Mesenchymal stem cell (in vitro differentiated cells and primary cell): ENCODE measurements around the gene AHCYL2.
A peak's percentile ranks its signal among the peaks of the same experiment; 100 is the strongest.

Source experiments
- DNase-seq: peaks from one replicate; pipeline ENCODE4 v3.0.0-alpha.2; 2013
- H2AFZ ChIP-seq: one replicate; pipeline ENCODE4 v1.6.1; 2013; ENCODE audit warnings: low read depth, mild to moderate bottlenecking, control low read depth, inconsistent platforms, low read length, moderate library complexity
- H2AK5ac ChIP-seq: 2 replicates; pipeline ENCODE4 v1.6.1; 2013; ENCODE audit warnings: low read length, moderate library complexity, mild to moderate bottlenecking, inconsistent platforms; ENCODE audit not compliant: severe bottlenecking
- H2BK120ac ChIP-seq: one replicate; pipeline ENCODE4 v1.6.1; 2013; ENCODE audit warnings: low read depth, mild to moderate bottlenecking, inconsistent platforms, low read length, moderate library complexity
- H2BK12ac ChIP-seq, 2 experiments: one replicate each; pipeline ENCODE4 v1.6.1; 2013; ENCODE audit warnings: inconsistent platforms in 2 of 2, low read length in 2 of 2, mild to moderate bottlenecking in 2 of 2, moderate library complexity in 2 of 2, control low read depth in 1 of 2
- H2BK15ac ChIP-seq: one replicate; pipeline ENCODE4 v1.6.1; 2013; ENCODE audit warnings: mild to moderate bottlenecking, low read depth, inconsistent platforms; ENCODE audit not compliant: poor library complexity, severe bottlenecking
- H2BK5ac ChIP-seq: 2 replicates; pipeline ENCODE4 v1.6.1; 2013; ENCODE audit warnings: low read depth, mild to moderate bottlenecking, low read length, control low read depth, inconsistent platforms; ENCODE audit not compliant: poor library complexity, severe bottlenecking
- H3K14ac ChIP-seq, 2 experiments: one replicate each; pipeline ENCODE4 v1.6.1; 2013; ENCODE audit warnings: inconsistent platforms in 2 of 2, low read length in 2 of 2, control low read depth in 1 of 2, mild to moderate bottlenecking in 1 of 2, moderate library complexity in 1 of 2
- H3K18ac ChIP-seq, 2 experiments: one replicate each; pipeline ENCODE4 v1.6.1; 2013; ENCODE audit warnings: inconsistent platforms in 2 of 2, low read length in 2 of 2, control low read depth in 1 of 2, low read depth in 1 of 2, mild to moderate bottlenecking in 1 of 2
- H3K23ac ChIP-seq, 2 experiments: one replicate each; pipeline ENCODE4 v1.6.1; 2013; ENCODE audit warnings: inconsistent platforms in 2 of 2, low read length in 2 of 2, mild to moderate bottlenecking in 2 of 2, moderate library complexity in 2 of 2, control low read depth in 1 of 2
- H3K27ac ChIP-seq: 2 replicates; pipeline ENCODE4 v1.5.1; 2013; ENCODE audit warnings: mild to moderate bottlenecking, moderate library complexity, low read length, control low read depth, inconsistent platforms; ENCODE audit not compliant: poor library complexity, severe bottlenecking
- H3K27me3 ChIP-seq, 2 experiments: 2 replicates each; pipeline versions ENCODE4 v1.6.1 to v1.7.0; 2013; ENCODE audit warnings: low read length in 2 of 2, mild to moderate bottlenecking in 2 of 2, moderate library complexity in 2 of 2, control low read depth in 1 of 2, inconsistent platforms in 1 of 2; ENCODE audit not compliant: control insufficient read depth in 1 of 2, insufficient read depth in 1 of 2
- H3K36me3 ChIP-seq, 2 experiments: 2 replicates each; pipeline versions ENCODE4 v1.6.1 to v1.7.0; 2013; ENCODE audit warnings: low read length in 2 of 2, control low read depth in 1 of 2, inconsistent platforms in 1 of 2, low read depth in 1 of 2, mild to moderate bottlenecking in 1 of 2; ENCODE audit not compliant: insufficient read depth in 2 of 2, control insufficient read depth in 1 of 2
- H3K4ac ChIP-seq, 2 experiments: one replicate each; pipeline ENCODE4 v1.6.1; 2013; ENCODE audit warnings: inconsistent platforms in 2 of 2, low read length in 2 of 2, mild to moderate bottlenecking in 2 of 2, moderate library complexity in 2 of 2, control low read depth in 1 of 2, low read depth in 1 of 2
- H3K4me1 ChIP-seq: 2 replicates; pipeline ENCODE4 v1.6.1; 2013; ENCODE audit warnings: low read depth, low read length, control low read depth; ENCODE audit not compliant: control insufficient read depth, insufficient read depth
- H3K4me2 ChIP-seq: 2 replicates; pipeline ENCODE4 v1.6.1; 2013; ENCODE audit warnings: low read length, mild to moderate bottlenecking, inconsistent platforms; ENCODE audit not compliant: poor library complexity, severe bottlenecking
- H3K4me3 ChIP-seq, 2 experiments: 2 replicates each; pipeline versions ENCODE4 v1.5.1 to v1.7.0; 2013; ENCODE audit warnings: low read length in 2 of 2, mild to moderate bottlenecking in 2 of 2, control low read depth in 1 of 2, low read depth in 1 of 2; ENCODE audit not compliant: insufficient read depth in 1 of 2
- H3K79me1 ChIP-seq: replicated peaks from 2 replicates; pipeline ENCODE4 v1.6.1; 2013; ENCODE audit warnings: mild to moderate bottlenecking, control low read depth, low read length, inconsistent platforms; ENCODE audit not compliant: poor library complexity, severe bottlenecking
- H3K9ac ChIP-seq: 2 replicates; pipeline ENCODE4 v1.7.0; 2013; ENCODE audit warnings: mild to moderate bottlenecking, low read length, moderate library complexity
- H3K9me3 ChIP-seq: 2 replicates; pipeline ENCODE4 v1.7.0; 2013; ENCODE audit warnings: mild to moderate bottlenecking, low read length; ENCODE audit not compliant: control insufficient read depth
- H4K8ac ChIP-seq: one replicate; pipeline ENCODE4 v1.6.1; 2013; ENCODE audit warnings: inconsistent platforms, mild to moderate bottlenecking, low read length, moderate library complexity
- H4K91ac ChIP-seq: one replicate; pipeline ENCODE4 v1.6.1; 2013; ENCODE audit warnings: mild to moderate bottlenecking, low read length, inconsistent platforms
- WGBS: methylation state at CpG from one replicate; pipeline ENCODE4 v1.1.7; 2013; ENCODE audit warnings: mixed read lengths; 5-methylcytosine and 5-hydroxymethylcytosine counted together

Gene AHCYL2

DNA sequence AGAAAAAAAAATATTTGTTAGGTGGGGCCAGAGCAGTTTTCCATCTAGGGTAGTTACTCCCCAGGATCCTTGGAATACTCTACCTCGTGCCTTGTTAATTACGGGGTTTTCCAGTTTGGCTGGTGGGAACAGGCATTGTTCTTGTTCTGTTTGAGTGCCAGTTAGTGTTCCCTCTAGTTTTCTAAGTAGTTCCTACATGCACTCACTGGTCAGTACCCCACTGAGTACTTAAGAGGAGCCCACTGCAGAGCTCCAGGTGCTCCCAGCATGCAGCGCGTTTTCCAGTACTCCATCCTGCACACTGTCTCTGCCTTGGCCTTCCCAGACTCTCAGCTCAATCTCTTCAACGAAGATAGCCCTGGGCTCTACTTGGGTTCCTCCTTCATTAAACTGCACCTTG is 58.0 kb downstream of the AHCYL2 start:
- DNase-seq = no peak
- H3K4me1 ChIP-seq = peaks cover 2% of the 10 kb centered on the region

DNA sequence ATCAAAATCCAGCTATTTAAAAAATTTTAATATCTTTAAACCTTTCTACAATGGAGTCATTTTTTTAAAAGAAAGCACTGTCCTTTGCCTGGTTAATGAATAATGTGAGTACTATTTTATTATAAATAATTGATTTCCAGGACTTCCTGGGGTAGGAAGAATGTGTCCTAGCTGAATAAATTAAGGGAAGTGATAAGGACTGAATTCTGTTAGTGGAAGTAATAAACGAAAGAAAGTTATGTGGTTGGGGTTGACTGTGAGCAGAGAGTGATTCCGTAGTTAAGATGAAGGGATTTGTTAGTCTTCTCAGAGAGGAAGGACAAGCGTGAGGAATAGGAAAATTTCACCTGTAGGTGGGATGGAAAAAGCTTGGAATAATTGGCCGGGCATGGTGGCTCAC is 59.1 kb downstream of the AHCYL2 start:
- Histone ChIP-seq H2BK5ac (no peak overlapping the region), H3K27me3 (no peaks in the 10 kb centered on the region), H3K4ac (no peak overlapping the region), H3K9me3 (no peaks in the 10 kb centered on the region), H3K4me3 (no peak overlapping the region), H3K36me3 (no peaks in the 10 kb centered on the region), H2AFZ (no peak overlapping the region), H3K9ac (no peak overlapping the region), H4K91ac (no peak overlapping the region), H3K4me2 (no peak overlapping the region), H3K14ac (no peak overlapping the region), H3K23ac (no peak overlapping the region), H3K27ac (no peak overlapping the region), H2BK120ac (no peak overlapping the region), H3K4me1 (peaks cover 2% of the 10 kb centered on the region), H3K18ac (no peak overlapping the region), H4K8ac (no peak overlapping the region), H3K79me1 (peaks cover 5% of the 10 kb centered on the region), H2AK5ac (no peak overlapping the region), H2BK12ac (no peak overlapping the region), H2BK15ac (no peak overlapping the region)
- no peak for DNase-seq
- 84% methylated on average over 4 of the region's 4 CpGs for WGBS

More for the DNA sequence above, 58.0 kb downstream of the AHCYL2 start:
- no peaks in the 10 kb centered on the region for H3K27me3 ChIP-seq
- no peak overlapping the region for H2AK5ac ChIP-seq
- H2AFZ ChIP-seq = no peak overlapping the region
- H2BK15ac ChIP-seq = no peak overlapping the region
- no peak overlapping the region for H3K9ac ChIP-seq
- H3K18ac ChIP-seq = no peak overlapping the region
- H4K91ac ChIP-seq = peak overlapping the region; percentile 27
- no peak overlapping the region for H4K8ac ChIP-seq
- H3K4me2 ChIP-seq = no peak overlapping the region
- no peak overlapping the region for H3K4ac ChIP-seq
- peak overlapping the region in 1 of 2 experiments; percentile 72 for H3K23ac ChIP-seq
- peak overlapping the region; percentile 8 for H2BK120ac ChIP-seq
- H3K4me3 ChIP-seq = no peak overlapping the region
- WGBS = 92% methylated on average over 5 of the region's 5 CpGs
- no peak overlapping the region for H2BK12ac ChIP-seq
- H3K14ac ChIP-seq = peak overlapping the region in 1 of 2 experiments; percentile 15
- H3K27ac ChIP-seq = no peak overlapping the region
- H2BK5ac ChIP-seq = no peak overlapping the region
- H3K36me3 ChIP-seq = no peaks in the 10 kb centered on the region
- no peaks in the 10 kb centered on the region for H3K9me3 ChIP-seq
- H3K79me1 ChIP-seq = peaks cover 5% of the 10 kb centered on the region

DNA sequence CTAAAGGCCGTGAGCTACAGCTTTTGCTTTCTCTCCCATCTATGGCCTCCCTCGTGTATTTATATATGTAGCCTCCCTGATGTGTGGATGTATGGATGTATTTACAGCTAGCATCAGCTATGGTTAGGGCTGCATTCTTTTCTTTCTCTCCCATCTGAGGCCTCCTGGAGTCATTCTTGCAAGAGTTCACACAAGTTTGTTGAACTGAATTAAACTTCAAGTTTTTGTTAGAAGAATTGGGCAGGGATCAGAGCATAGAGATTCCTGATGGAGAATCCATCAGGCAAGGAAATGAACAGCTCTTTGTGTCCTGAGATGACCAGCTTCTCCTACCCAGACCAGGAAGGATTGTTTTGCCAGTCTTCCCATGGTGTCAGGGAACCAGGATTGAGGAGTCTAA is 60.3 kb downstream of the AHCYL2 start:
- no peak overlapping the region for H3K4me3 ChIP-seq
- peaks cover 2% of the 10 kb centered on the region for H3K4me1 ChIP-seq
- WGBS = 92% methylated on average over 2 of the region's 2 CpGs
- H3K14ac ChIP-seq = no peak overlapping the region
- no peak overlapping the region for H2AFZ ChIP-seq
- H3K4me2 ChIP-seq = no peak overlapping the region
- H2BK15ac ChIP-seq = no peak overlapping the region
- no peaks in the 10 kb centered on the region for H3K9me3 ChIP-seq
- H3K27ac ChIP-seq = no peak overlapping the region
- no peak overlapping the region for H2AK5ac ChIP-seq
- no peak overlapping the region for H4K91ac ChIP-seq
- peaks cover 3% of the 10 kb centered on the region for H3K79me1 ChIP-seq
- H3K27me3 ChIP-seq = no peaks in the 10 kb centered on the region
- H3K9ac ChIP-seq = no peak overlapping the region
- H3K23ac ChIP-seq = no peak overlapping the region
- no peak overlapping the region for H3K18ac ChIP-seq
- no peaks in the 10 kb centered on the region for H3K36me3 ChIP-seq
- no peak overlapping the region for H4K8ac ChIP-seq
- H2BK12ac ChIP-seq = no peak overlapping the region
- H2BK120ac ChIP-seq = no peak overlapping the region
- H2BK5ac ChIP-seq = no peak overlapping the region
- H3K4ac ChIP-seq = no peak overlapping the region
- DNase-seq = no peak

DNA sequence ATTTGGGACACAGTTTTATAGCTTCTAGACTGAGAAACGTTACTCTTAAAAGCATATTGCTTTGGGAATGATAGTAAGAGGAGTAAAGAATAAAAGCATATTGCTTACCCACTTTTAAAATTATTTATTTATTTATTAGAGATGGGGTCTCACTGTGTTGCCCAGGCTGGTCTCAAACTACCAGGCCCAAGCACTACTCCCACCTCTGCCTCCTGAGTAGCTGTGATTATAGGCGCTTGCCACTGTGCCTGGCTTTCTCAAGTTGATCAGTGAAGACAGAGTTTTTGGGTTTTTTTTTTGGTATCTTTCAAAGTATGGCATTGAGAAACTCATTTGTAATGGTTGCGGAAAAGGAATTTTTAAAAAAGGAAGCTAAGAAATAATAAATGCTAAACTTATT is 68.0 kb downstream of the AHCYL2 start:
- no peak overlapping the region for H4K91ac ChIP-seq
- peaks cover 1% of the 10 kb centered on the region for H3K79me1 ChIP-seq
- H2BK12ac ChIP-seq = no peak overlapping the region
- DNase-seq = no peak
- no peak overlapping the region for H2BK5ac ChIP-seq
- no peaks in the 10 kb centered on the region for H3K4me1 ChIP-seq
- H4K8ac ChIP-seq = no peak overlapping the region
- no peak overlapping the region for H2BK15ac ChIP-seq
- H3K4me3 ChIP-seq = no peak overlapping the region
- no peak overlapping the region for H3K27ac ChIP-seq
- H3K9me3 ChIP-seq = no peaks in the 10 kb centered on the region
- H3K36me3 ChIP-seq = no peaks in the 10 kb centered on the region
- no peak overlapping the region for H3K4me2 ChIP-seq
- no peak overlapping the region for H2AFZ ChIP-seq
- H3K4ac ChIP-seq = no peak overlapping the region
- H3K18ac ChIP-seq = no peak overlapping the region
- no peak overlapping the region for H2AK5ac ChIP-seq
- H2BK120ac ChIP-seq = no peak overlapping the region
- H3K23ac ChIP-seq = no peak overlapping the region
- H3K27me3 ChIP-seq = no peaks in the 10 kb centered on the region
- 92% methylated on average over 2 of the region's 3 CpGs for WGBS
- H3K14ac ChIP-seq = no peak overlapping the region
- no peak overlapping the region for H3K9ac ChIP-seq
